ENCODE data around the gene NAA60.

GRCh38 chr16:3485821-3486505, 42.5 kb downstream of the NAA60 start:
- TF ChIP-seq CTCF (IDR thresholded peaks at IDR 0.05 in 8 of 11, conservative IDR thresholded peaks at IDR 0.05 in 3 of 11) (no peak), POLR2A (IDR thresholded peaks at IDR 0.05) (no peak)
